G401 (cell line): ENCODE results near the gene TM2D1. TPM values are rescaled to one million over a fixed set of nuclear protein-coding genes. Genes with fewer than 3 reads are reported as not detected.
"Not testable (repeated sequence)": the region's sequence is repeated elsewhere in the genome, so short reads cannot be mapped to it uniquely, and the experiment has no call there.

Source experiments
- DNase-seq: peaks from one replicate; pipeline ENCODE4 v3.0.0-alpha.2; 2015; ENCODE audit warnings: low spot score
- in situ Hi-C: cut with HindIII; loops from 2 replicates; pipeline ENCODE4 v1.10.0; 2016; ENCODE audit warnings: low sequenced_read_pairs, mixed read lengths
- total RNA-seq: library from RNA; depleted of rRNA; stranded (reverse); fragments of >200 nt; shearing (Covaris generic); gene quantifications from 2 replicates; pipeline ENCODE4 v1.2.3, GENCODE V29; 2014

The TM2D1 gene
- total RNA-seq, 1 experiment from 2014 or later = 26.0 TPM

DNA sequence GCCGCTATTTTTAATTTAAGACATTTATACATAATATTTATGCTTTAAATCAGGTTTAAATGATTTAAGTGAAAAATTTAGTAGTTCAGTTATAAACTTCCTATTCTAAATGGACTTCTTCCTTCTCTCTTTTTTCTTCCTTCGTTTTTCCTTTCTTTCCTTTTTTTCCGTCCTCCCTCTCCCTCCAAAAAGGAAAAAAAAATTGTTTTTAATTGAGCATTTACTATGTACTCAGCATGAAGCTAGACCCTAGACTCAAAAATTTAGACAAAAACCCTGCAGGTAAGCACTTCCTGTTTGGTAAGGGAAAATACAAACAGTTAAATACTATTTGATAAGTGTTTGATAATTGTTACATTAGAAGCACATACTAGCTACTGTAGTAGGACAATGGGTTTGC is 2.6 kb upstream of the TM2D1 start:
- in situ Hi-C loops = no loop called here
- no peak for DNase-seq

DNA sequence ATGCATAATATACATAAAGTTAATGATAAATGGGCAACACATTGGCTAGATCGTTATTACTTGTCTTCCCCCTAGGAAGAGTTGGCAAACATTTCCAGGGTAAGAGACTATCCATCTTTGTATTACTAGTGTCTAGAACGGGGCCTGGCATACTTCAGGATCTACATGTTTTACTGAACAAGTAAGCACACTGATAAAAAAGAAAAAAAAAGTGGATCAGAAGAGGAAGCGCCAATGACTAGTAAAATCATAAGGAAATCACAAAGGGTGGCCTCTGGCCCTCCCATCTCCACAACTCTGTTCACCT is 482 bp downstream of the TM2D1 start:
- in situ Hi-C loops = no loop called here
- DNase-seq = no peak

- in situ Hi-C loops, DNase-seq: not testable (repeated sequence)
Observed at GRCh38 chr1:61718996-61719663, 5.8 kb downstream of the TM2D1 start.

GRCh38 chr1:61711969-61712368 is 13.0 kb downstream of the TM2D1 start:
- in situ Hi-C loops = no loop called here
- no peak for DNase-seq

GRCh38 chr1:61711257-61711656 is 13.7 kb downstream of the TM2D1 start:
- DNase-seq, in situ Hi-C loops: not testable (repeated sequence)

DNA sequence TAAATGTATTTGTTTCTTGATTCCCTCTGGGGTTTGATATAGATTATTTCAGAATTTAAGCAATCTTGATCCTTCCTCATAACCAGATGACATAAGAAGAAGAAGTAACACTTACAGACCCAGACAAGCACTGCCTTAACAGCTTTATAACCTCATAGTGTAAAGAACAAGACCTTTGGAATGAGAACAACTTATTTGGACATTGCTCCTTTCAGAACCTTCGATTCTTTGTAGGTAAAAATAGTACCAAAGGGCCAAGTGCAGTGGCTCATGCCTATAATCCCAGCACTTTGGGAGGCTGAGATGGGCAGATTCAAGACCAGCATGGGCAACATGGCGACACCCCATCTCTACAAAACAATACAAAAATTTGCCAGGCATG is 15.0 kb downstream of the TM2D1 start:
- no peak for DNase-seq
- in situ Hi-C loops = no loop called here

- DNase-seq = no peak
- in situ Hi-C loops = no loop called here
Observed at GRCh38 chr1:61708953-61709907, 15.7 kb downstream of the TM2D1 start.

DNA sequence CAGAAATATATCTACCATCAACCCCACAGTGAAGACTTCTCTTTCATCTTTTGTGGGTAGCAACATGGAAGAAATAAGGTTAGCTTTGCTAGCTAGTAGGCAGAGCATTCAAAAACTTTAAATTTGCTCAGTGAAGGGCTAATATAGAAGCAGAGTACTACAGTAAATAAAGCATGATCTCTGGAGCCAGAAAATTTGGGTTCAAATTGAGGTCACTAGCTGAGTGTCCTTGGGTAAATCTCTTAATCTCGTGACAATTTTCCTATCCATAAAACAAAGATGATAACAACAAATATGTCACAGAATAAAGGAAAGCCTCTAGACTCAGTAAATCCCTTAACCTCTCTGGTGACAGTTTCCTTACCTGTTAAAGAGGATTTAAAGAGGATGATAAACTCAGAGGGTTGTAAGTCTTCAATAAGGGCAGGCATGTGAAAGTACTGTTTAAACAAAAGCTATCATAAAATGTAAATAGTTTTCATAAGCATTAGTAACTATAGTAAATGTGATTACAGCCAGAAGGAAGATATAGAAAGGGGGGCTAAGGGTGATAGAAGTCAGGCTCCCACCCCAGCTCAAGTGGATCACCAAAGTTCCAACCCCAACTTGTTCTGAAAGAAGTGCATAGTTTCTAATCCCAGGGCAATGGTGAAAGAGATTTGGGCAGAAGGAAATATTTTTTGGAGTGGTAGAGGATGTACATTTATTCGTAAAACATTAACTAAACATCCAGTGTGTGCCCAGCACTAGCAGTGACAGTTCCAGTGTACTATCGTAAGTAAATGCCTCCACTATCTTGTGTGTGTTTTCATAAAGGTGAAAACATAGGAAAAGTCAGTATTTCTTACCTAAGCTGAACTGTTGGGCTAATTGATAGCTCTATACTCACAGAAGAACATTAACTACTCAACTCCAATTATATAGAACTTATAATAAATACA is 24.8 kb downstream of the TM2D1 start:
- DNase-seq = no peak
- in situ Hi-C loops = no loop called here

GRCh38 chr1:61692155-61692800 is 32.7 kb downstream of the TM2D1 start:
- no peak for DNase-seq
- in situ Hi-C loops = no loop called here

GRCh38 chr1:61687901-61688300 is 37.0 kb downstream of the TM2D1 start:
- DNase-seq = no peak
- in situ Hi-C loops = no loop called here

DNA sequence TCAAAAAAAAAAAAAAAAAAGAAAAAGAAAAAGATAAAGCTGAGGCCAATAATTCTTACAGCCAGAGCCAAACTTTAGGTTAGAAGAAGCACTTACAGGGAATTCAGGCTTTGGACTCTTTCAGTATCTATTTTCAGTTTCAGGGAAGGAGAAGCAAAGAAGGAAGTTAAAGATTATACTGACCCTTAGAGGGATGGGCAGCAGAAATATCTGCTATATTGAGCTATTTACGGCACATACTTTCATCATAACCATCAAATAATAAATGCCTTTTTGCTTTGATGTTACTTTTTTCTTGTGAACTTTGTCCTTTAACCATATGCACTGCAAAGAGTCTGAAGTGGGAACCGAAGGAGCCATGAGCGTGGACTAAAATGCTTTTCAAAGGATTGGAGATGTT is 42.0 kb downstream of the TM2D1 start:
- in situ Hi-C loops = no loop called here
- DNase-seq = no peak

- DNase-seq = no peak
- in situ Hi-C loops = no loop called here
Observed at GRCh38 chr1:61680500-61680899, 44.4 kb downstream of the TM2D1 start.

DNA sequence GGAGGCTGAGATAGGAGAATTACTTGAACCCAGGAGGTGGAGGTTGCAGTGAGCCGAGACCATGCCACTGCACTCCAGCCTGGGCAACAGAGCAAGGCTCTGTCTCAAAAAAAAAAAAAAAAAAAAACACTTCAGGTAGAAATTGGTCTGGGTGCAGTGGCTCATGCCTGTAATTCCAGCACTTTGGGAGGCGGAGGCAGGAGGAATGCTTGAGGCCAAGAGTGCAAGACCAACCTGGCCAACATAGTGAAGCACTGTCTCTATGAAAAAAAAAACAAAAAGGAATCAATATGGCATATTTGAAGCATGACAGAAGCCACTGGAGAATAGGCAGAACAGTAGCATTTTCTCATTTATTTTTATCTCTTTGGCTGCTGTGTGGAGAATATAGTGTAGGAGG is 48.1 kb downstream of the TM2D1 start:
- DNase-seq, in situ Hi-C loops: not testable (repeated sequence)

DNA sequence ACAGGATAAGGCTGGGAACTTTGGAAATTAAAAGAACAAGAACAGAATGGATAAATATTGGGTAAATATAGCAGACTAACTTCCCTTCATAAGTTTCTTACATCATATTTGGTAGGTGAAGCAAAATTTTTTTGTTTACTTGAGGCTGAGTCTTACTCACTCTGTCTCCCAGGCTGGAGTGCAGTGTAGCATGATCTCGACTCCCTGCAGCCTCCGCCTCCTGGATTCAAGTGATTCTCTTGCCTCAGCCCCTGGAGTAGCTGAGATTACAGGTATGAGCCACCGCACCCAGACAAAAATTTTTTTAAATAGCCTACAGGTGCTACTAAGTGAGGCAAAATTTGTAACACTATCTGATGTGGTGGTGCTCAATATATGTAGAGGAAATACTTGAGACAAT is 50.7 kb downstream of the TM2D1 start:
- in situ Hi-C loops = no loop called here
- no peak for DNase-seq

DNA sequence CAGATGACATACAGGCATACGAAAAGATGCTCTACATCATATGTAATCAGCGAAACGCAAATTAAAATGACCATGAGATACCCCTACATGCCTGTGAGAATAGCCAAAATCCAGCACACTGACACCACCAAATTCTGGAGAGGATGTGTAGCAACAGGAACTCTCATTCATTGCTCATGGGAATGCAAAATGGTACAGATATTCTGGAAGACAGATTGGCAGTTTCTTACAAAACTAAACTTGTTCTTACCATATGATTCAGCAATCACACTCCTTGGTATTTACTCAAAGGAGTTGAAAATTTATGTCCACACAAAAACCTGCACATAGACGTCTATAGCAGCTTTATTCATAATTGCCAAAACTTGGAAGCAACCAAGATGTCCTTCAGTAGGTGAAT is 52.6 kb downstream of the TM2D1 start:
- in situ Hi-C loops = no loop called here
- DNase-seq = no peak

GRCh38 chr1:61670445-61670844 is 54.5 kb downstream of the TM2D1 start:
- in situ Hi-C loops = no loop called here
- no peak for DNase-seq

- DNase-seq = no peak
- in situ Hi-C loops = no loop called here
Observed at GRCh38 chr1:61670016-61670415, 54.9 kb downstream of the TM2D1 start.

GRCh38 chr1:61659061-61659460 is 65.9 kb downstream of the TM2D1 start:
- in situ Hi-C loops = no loop called here
- no peak for DNase-seq

DNA sequence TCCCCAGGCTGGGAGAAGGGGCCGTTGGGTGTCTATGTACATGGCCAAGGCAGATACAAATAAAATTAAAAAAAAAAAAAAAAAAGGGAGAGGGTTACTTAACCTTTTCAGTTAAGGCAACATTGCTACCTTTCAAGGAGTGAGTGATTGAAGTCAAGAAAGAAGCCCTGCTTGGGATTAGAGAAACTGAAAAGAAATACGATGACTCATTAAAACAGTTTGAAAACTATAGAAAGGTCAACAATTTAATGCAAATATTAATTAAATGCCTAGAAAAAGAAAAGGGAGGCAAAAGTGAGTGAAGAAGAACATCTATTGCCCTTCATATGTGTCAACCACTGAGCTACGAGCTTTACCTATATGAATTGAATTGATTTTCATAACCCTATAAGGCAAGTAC is 69.5 kb downstream of the TM2D1 start:
- in situ Hi-C loops = no loop called here

More for the DNA sequence above, 69.5 kb downstream of the TM2D1 start:
- no peak for DNase-seq
